Activated gamma-delta T cell (primary cell): ENCODE results near the gene STMN3.

Experiments
- DNase-seq: peaks from one replicate; lab custom pipeline; 2025; lab: John Stamatoyannopoulos, UW
- total RNA-seq, 2 donors: gene quantifications; one replicate each; lab custom pipeline; 2026; lab: John Stamatoyannopoulos, UW

STMN3 gene
- 63.4 to 108 reads per million in 2 donors for total RNA-seq

- peak; percentile 49 for DNase-seq
Observed at GRCh38 chr20:63653041-63653973, at the start of gene STMN3. STMN3 (minus strand) TSS chr20:63653424; CDS start chr20:63653345, 79 bp downstream.

- no peak for DNase-seq
Observed at GRCh38 chr20:63702036-63702665, 48.9 kb upstream of the STMN3 start.

- no peak for DNase-seq
Observed at GRCh38 chr20:63701329-63702035, 48.3 kb upstream of the STMN3 start.

- no peak for DNase-seq
Observed at GRCh38 chr20:63701051-63701328, 47.8 kb upstream of the STMN3 start.

GRCh38 chr20:63700199-63701050, 47.2 kb upstream of the STMN3 start:
- DNase-seq, result no peak

GRCh38 chr20:63699466-63700198, 46.4 kb upstream of the STMN3 start:
- DNase-seq, result no peak

- no peak for DNase-seq
Observed at GRCh38 chr20:63698739-63699465, 45.7 kb upstream of the STMN3 start.

GRCh38 chr20:63697868-63698545, 44.8 kb upstream of the STMN3 start:
- DNase-seq, result no peak

GRCh38 chr20:63697357-63697867, 44.2 kb upstream of the STMN3 start:
- DNase-seq, result no peak

GRCh38 chr20:63696628-63697356, 43.6 kb upstream of the STMN3 start, which contains the start of gene TNFRSF6B:
TNFRSF6B (plus strand) TSS chr20:63696652; CDS start chr20:63696768, 116 bp downstream.
- DNase-seq, result no peak

GRCh38 chr20:63696306-63696627, 43.0 kb upstream of the STMN3 start:
- DNase-seq, result no peak

GRCh38 chr20:63695424-63696305, 42.4 kb upstream of the STMN3 start:
- no peak for DNase-seq

GRCh38 chr20:63694584-63695423, 41.6 kb upstream of the STMN3 start:
- no peak for DNase-seq

- DNase-seq, result no peak
Observed at GRCh38 chr20:63693733-63694583, 40.7 kb upstream of the STMN3 start.

GRCh38 chr20:63693083-63693732, 40.0 kb upstream of the STMN3 start:
- no peak for DNase-seq
